Activated naive CD4-positive, alpha-beta T cell treated with anti-CD3 and anti-CD28 coated beads, Interleukin-2, amount 10 ng/mL, durations not matched to agents 7 days and 5 days (primary cell): ENCODE results near the gene CACNB4.

Experiments
- CTCF ChIA-PET: fragments of 350-600 bp; sonication (Branson Sonifier 250); formaldehyde crosslinking; loops from one replicate; lab custom pipeline; 2021; ENCODE audit warnings: antibody characterized with exemption; lab: Charles Lee
- DNase-seq: peaks from one replicate; pipeline ENCODE4 v3.0.0-alpha.2; 2020
- H3K27ac Mint-ChIP-seq: one replicate; pipeline ENCODE4 v1.8.0; 2021; ENCODE audit warnings: mild to moderate bottlenecking, moderate library complexity, mixed read lengths
- H3K27me3 Mint-ChIP-seq: one replicate; pipeline ENCODE4 v1.8.0; 2021; ENCODE audit warnings: mild to moderate bottlenecking, mixed read lengths
- H3K36me3 Mint-ChIP-seq: one replicate; pipeline ENCODE4 v1.8.0; 2021; ENCODE audit warnings: mixed read lengths
- H3K4me1 Mint-ChIP-seq: one replicate; pipeline ENCODE4 v1.8.0; 2021; ENCODE audit warnings: mixed read lengths
- H3K4me3 Mint-ChIP-seq: one replicate; pipeline ENCODE4 v1.8.0; 2021; ENCODE audit warnings: mild to moderate bottlenecking, moderate library complexity, mixed read lengths
- H3K9me3 Mint-ChIP-seq: one replicate; pipeline ENCODE4 v1.8.0; 2021; ENCODE audit warnings: mixed read lengths

The CACNB4 gene

DNA sequence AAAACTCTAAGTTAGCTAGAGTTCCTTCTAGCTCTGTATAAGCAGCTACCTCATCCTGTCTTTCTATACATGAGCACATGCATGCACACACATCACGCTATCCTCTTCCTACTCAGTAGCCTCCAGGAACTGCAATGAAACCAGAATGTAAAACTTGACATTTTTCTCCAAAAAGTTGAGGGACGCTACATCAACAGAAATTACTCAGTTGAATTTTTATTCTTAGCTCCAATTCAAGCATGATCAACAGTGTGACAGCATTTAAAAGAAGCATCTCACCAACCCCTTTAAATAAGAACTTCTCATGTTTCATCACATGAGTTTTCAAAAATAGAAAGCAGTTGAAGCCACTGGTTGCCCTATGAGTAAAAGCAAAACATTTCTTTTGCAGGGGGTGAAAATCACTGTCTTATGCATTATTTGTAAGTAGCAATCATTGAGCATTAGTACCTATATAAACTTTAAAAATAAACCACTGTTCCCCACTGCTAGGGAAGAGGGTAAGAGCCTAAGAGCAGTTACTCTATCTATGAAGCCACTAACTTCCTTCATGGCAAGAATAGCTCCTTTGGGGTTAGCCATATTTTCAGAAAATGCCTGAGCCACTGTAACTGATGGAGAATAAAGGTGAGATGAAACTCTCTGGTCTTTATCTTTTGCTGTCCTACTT lies 192.7 kb downstream of the CACNB4 start:
- no peak for DNase-seq
- Mint-ChIP-seq H3K27ac (no peak overlapping the region), H3K4me3 (no peak overlapping the region), H3K4me1 (no peaks in the 10 kb centered on the region), H3K9me3 (no peaks in the 10 kb centered on the region), H3K27me3 (peaks cover 7% of the 10 kb centered on the region), H3K36me3 (no peaks in the 10 kb centered on the region)
- CTCF ChIA-PET: no interaction called here

DNA sequence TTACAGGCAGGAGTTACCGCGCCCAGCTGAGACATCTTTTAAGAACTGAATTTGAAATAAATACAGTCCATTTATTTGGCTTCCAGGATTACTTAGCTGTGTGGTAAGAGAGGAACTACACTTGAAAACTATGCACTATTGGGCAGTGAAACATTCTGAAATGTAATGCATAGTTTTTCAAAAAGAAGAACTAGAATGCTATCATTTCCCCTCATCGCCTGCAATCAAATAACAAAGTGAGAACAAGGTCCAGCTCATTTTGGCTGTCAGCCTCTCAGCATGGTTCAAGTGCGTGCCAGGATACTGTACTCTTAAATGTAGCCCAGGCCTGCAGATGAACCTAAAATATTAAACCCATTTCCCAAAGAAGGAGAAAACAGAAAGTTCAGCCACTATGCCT lies 194.0 kb downstream of the CACNB4 start:
- CTCF ChIA-PET: no interaction called here
- no peak for DNase-seq
- peaks cover 7% of the 10 kb centered on the region for H3K27me3 Mint-ChIP-seq
- no peaks in the 10 kb centered on the region for H3K4me1 Mint-ChIP-seq
- no peak overlapping the region for H3K4me3 Mint-ChIP-seq
- H3K27ac Mint-ChIP-seq: no peak overlapping the region
- no peaks in the 10 kb centered on the region for H3K9me3 Mint-ChIP-seq
- no peaks in the 10 kb centered on the region for H3K36me3 Mint-ChIP-seq

DNA sequence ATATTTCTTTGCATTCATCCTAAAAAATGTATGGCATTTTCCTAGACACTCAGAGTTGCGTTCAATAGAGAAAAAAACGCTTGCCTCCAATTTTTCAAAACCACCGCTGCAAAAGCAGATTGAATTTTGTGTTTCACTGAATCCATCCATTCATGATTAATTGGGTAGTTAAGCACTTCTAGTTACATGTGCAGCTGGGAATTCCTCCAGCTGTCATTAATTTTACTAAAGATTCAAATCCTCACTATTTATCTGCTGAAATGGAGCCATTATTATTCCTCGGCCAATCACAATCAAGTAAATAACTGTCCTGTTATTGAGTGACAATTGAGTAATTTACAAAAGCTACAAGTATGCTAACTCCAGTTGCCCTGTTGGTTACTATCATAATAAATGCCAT lies 194.8 kb downstream of the CACNB4 start:
- H3K27ac Mint-ChIP-seq: no peak overlapping the region
- no peaks in the 10 kb centered on the region for H3K36me3 Mint-ChIP-seq
- no peak overlapping the region for H3K4me3 Mint-ChIP-seq
- H3K27me3 Mint-ChIP-seq: peaks cover 7% of the 10 kb centered on the region
- CTCF ChIA-PET: no interaction called here
- H3K9me3 Mint-ChIP-seq: no peaks in the 10 kb centered on the region
- no peak for DNase-seq
- H3K4me1 Mint-ChIP-seq: no peaks in the 10 kb centered on the region

DNA sequence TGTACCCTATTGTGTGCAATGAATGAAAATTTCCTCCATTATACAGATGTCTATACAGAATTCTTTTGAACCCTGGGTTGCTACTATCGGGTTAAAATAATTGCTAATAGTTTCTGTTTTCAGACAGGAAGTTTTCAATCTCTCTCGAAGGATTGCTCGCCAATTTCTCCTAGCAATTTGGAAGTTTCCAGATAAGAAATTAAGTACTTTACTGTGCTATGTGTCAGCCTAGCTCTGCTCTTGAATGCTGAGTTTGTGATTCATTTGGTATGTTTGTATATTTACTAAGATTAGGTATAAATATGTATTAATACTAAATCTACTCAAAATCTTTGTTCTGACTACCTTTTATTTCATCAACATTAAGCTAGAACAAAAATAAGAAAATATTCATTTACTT lies 196.0 kb downstream of the CACNB4 start:
- H3K4me3 Mint-ChIP-seq: no peak overlapping the region
- H3K9me3 Mint-ChIP-seq: no peaks in the 10 kb centered on the region
- CTCF ChIA-PET: no interaction called here

DNA sequence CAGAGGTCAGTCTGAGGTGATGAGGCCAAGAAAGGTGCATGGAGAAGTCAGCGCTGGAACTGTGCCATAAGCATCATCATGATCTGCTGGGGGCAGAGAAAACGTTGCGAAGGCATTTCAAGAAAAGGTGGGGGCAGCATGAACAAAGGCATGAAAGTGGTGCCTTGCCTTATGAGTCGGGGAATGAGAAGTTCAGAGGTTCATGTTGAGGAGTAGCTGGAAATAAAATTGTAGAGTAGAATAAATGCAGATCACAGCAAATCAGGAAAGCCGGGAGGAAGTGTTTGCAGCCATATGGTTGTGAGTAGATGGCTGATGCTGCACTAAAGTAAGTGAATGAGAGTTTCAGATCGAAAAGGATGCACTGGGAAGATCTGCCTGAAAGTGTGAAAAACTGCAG lies 198.5 kb downstream of the CACNB4 start:
- Mint-ChIP-seq H3K4me1 (no peaks in the 10 kb centered on the region), H3K36me3 (no peaks in the 10 kb centered on the region), H3K9me3 (no peaks in the 10 kb centered on the region), H3K27me3 (no peaks in the 10 kb centered on the region), H3K4me3 (no peak overlapping the region), H3K27ac (no peak overlapping the region)
- no peak for DNase-seq
- CTCF ChIA-PET: no interaction called here

More for the DNA sequence above, 196.0 kb downstream of the CACNB4 start:
- no peaks in the 10 kb centered on the region for H3K36me3 Mint-ChIP-seq
- no peak for DNase-seq
- H3K27ac Mint-ChIP-seq: no peak overlapping the region
- no peaks in the 10 kb centered on the region for H3K4me1 Mint-ChIP-seq
- peaks cover 2% of the 10 kb centered on the region for H3K27me3 Mint-ChIP-seq

DNA sequence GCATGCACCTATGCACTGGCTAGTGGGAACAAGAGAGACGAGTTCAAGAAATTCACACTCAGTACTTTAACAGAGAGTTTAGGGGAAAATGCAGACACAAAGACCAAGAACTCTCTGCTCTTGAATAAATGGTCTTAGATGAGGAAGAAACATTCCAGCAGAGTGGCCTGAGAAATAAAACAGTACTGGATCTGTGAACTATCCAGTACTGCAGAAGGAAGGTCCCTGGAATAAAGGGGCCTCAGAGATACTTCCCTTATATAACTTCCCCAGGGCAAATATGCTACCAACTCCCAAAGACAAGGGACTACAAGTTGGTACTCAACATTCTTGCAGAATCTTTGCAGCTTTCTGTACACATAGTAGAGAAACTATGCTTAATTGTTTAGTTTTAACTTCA lies 199.7 kb downstream of the CACNB4 start:
- Mint-ChIP-seq H3K27me3 (no peaks in the 10 kb centered on the region), H3K27ac (no peak overlapping the region), H3K36me3 (no peaks in the 10 kb centered on the region), H3K4me3 (no peak overlapping the region), H3K4me1 (no peaks in the 10 kb centered on the region), H3K9me3 (peaks cover 1% of the 10 kb centered on the region)
- DNase-seq: no peak
- CTCF ChIA-PET: no interaction called here

DNA sequence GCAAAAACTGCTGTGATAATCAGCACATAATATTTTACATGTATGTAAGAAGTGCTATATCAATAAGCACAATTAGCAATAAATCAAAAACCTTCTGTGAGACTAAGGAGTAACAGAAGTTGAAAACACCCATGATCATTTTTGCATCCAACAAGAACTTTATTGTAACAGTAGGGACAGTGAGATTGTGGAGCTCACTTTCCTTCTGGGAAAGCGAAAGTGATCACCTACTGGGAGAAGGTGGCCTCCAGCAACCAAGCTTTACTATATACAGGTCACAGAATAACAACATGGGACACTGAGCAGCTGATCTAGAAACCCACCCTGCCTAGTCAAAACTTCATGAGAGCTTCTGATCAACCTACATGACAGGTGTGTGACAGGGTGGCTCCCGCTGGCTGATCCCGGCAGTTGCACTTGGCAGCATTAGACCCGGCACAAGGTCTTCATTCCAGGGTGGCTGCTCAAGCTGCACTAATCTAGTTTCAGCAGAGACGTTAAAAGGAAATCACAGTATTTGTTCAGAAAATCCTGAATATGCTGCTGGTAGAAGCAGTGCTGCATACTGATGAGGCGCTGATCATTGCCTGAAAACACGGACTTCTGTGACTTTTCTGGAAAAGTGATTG lies 207.2 kb downstream of the CACNB4 start:
- no peaks in the 10 kb centered on the region for H3K36me3 Mint-ChIP-seq
- H3K27ac Mint-ChIP-seq: no peak overlapping the region
- CTCF ChIA-PET: no interaction called here
- H3K27me3 Mint-ChIP-seq: peaks cover 4% of the 10 kb centered on the region
- H3K4me3 Mint-ChIP-seq: no peak overlapping the region
- DNase-seq: no peak
- no peaks in the 10 kb centered on the region for H3K4me1 Mint-ChIP-seq
- H3K9me3 Mint-ChIP-seq: peaks cover 1% of the 10 kb centered on the region

DNA sequence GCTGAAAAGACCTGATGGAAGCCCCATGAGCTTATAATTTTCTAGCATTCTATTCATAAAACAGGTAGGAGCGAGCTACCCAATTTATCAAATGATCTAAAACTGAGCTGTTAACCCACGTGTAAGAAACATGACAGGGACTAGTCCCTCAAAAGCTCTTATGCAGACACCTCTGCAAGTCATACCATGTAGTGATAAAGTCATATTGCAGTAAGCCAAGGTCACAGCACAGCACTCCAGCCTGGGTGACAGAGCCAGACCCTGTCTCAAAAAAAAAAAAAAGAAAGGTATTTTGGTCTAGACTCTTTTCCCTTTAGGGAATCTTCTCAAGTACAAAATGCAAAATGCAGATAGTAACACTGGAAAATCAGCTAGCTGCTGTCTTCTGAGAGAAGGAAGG lies 211.7 kb downstream of the CACNB4 start:
- CTCF ChIA-PET: no interaction called here

DNA sequence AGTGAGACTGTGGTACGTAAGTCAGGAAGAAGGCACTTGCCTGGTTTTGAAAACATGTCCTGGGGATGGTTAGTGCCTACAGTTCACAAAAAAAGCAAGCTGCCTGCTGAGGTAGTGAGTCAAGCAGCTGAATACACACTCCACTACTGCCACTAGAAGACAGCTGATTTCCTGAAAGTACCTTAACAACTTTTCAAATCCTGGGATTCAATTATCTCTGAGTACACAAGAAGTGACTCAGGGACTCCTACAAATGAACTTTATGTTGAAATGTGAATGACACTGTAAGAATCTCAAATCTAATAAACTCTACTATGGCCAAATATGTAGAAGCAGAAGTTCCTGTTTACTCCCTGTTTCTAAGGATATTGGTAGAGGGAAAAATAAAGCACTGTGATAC lies 212.6 kb downstream of the CACNB4 start:
- no peak overlapping the region for H3K27ac Mint-ChIP-seq
- no peak overlapping the region for H3K4me3 Mint-ChIP-seq
- H3K4me1 Mint-ChIP-seq: no peaks in the 10 kb centered on the region
- H3K27me3 Mint-ChIP-seq: peaks cover 4% of the 10 kb centered on the region
- no peaks in the 10 kb centered on the region for H3K36me3 Mint-ChIP-seq
- DNase-seq: no peak
- no peaks in the 10 kb centered on the region for H3K9me3 Mint-ChIP-seq
- CTCF ChIA-PET: no interaction called here

More for the DNA sequence above, 211.7 kb downstream of the CACNB4 start:
- no peak for DNase-seq
- H3K27ac Mint-ChIP-seq: no peak overlapping the region
- no peaks in the 10 kb centered on the region for H3K36me3 Mint-ChIP-seq
- H3K9me3 Mint-ChIP-seq: no peaks in the 10 kb centered on the region
- no peak overlapping the region for H3K4me3 Mint-ChIP-seq
- H3K4me1 Mint-ChIP-seq: no peaks in the 10 kb centered on the region
- H3K27me3 Mint-ChIP-seq: peaks cover 4% of the 10 kb centered on the region

DNA sequence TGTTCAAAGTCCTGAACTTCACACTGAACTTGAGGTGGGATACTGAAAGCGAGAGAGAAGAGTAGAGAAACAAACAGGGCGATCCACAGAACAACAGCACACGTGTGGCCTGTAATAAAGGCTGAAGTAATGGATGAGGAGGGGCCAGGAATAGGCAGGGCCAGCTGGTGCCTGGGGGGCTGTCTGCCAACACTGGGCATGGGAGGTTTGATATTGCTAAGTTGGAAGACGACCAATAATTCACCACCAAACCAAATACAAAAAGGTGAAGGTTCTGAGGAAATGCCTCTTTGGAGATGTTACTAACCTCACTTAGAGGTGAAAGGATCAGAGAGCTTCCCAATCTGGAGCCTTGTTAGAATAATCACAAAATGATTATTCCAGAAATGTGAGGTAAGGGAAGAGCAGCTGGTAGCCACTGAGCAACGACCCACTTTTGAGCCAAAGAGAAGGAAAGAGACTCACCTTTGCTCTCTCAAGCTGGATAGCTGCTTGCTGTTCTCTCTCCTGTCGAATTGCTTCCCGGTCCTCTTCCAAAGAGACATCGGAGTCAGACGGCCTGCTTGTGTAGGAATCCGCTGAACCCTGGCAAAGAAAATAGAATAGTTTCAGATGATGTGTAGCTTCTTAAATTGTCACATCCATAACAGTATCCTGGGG lies 215.9 kb downstream of the CACNB4 start:
- H3K9me3 Mint-ChIP-seq: no peaks in the 10 kb centered on the region
- H3K4me3 Mint-ChIP-seq: no peak overlapping the region
- no peaks in the 10 kb centered on the region for H3K27me3 Mint-ChIP-seq
- no peak for DNase-seq
- CTCF ChIA-PET: no interaction called here
- H3K4me1 Mint-ChIP-seq: no peaks in the 10 kb centered on the region
- H3K27ac Mint-ChIP-seq: no peak overlapping the region
- H3K36me3 Mint-ChIP-seq: no peaks in the 10 kb centered on the region

DNA sequence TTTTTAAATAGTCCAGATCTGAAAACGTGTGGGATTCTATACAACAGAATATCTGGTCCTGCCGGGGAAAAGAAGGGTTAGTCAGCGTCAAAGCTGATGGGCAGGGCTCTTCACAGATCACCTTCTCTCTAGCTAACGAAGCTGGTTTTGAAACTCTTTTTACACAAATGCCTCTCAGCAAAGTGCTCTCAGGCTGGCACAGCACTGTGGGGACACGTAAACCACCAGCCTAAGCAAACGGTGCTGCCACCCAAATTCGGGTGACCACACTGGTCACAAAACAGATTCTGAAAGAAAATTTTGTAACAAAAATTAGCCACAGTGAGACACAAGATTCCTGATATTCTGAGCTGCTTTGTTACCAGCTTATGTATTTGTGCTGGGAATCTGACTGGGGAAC lies 217.5 kb downstream of the CACNB4 start:
- H3K27me3 Mint-ChIP-seq: no peaks in the 10 kb centered on the region
- CTCF ChIA-PET: interaction anchor here (0.7 kb wide), 1 partner anchor 9 kb away, joined by 3 read pairs; no protein-coding TSS in a partner anchor
- H3K9me3 Mint-ChIP-seq: no peaks in the 10 kb centered on the region

DNA sequence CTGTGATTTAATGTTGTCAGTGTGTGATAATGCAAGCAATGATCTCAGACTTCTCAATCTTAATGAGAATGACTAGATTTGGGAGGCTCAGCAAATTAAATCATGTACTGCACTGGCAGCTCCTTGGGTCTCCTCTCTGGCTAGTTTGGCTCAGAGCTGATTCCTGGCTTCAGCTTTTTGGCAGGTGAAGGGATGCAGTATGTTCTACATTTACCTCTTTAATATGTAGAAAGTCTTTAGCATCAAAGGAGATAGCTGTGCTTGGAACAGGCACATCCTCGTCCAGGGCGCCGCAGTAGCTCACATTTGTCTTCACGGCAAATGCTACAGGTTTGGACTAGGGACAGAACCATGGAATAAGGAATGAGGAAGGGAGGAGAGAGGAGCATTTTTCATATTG lies 218.3 kb downstream of the CACNB4 start:
- Mint-ChIP-seq H3K36me3 (no peaks in the 10 kb centered on the region), H3K9me3 (no peaks in the 10 kb centered on the region), H3K4me1 (no peaks in the 10 kb centered on the region), H3K27ac (no peak overlapping the region), H3K4me3 (no peak overlapping the region), H3K27me3 (no peaks in the 10 kb centered on the region)
- DNase-seq: no peak
- CTCF ChIA-PET: interaction anchor here (0.7 kb wide), 1 partner anchor 9 kb away, joined by 3 read pairs; no protein-coding TSS in a partner anchor

More for the DNA sequence above, 217.5 kb downstream of the CACNB4 start:
- no peaks in the 10 kb centered on the region for H3K36me3 Mint-ChIP-seq
- DNase-seq: no peak
- H3K4me1 Mint-ChIP-seq: no peaks in the 10 kb centered on the region
- H3K27ac Mint-ChIP-seq: no peak overlapping the region
- H3K4me3 Mint-ChIP-seq: no peak overlapping the region

DNA sequence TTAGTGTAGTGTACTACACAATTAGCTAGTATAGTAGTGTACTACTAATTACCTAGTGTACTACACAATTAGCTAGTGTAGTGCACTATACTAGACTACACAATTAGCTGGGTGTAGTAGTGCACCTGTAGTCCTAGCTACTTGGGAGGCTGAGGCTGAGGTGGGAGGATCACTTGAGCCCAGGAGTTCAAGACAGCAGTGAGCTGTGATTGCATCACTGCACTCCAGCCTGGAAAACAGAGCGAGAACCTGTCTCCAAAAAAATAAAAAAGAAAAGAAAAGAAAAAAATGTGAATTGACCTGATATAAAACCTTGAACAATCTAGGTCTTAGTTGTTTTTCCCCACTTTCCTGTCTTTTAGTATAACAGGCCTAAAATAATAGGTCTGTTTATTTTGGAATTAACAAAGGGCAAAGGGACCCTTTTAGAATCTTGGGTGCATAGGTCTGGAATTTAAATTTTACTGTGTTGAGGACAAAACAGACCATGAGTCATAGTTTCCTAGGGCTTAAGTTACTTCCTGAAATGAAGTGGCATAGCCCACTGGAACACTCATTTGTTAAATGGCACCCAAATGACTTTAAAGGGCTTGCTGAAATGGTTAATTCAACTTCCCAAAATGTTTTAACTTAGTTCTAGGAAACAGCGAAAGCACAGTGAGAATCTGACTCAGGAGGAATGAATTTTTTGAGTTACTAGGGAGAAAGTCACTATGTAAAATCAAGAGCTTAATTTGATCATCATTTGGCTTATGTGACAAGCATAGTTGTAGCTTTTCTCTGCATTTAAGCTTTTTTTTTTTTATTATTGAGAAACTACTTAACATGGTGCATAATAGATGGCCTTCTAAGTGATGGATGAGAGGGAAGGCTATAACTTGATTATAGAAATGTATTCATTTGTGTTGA lies 219.9 kb downstream of the CACNB4 start:
- H3K4me1 Mint-ChIP-seq: no peaks in the 10 kb centered on the region
- no peaks in the 10 kb centered on the region for H3K27me3 Mint-ChIP-seq
- H3K27ac Mint-ChIP-seq: no peak overlapping the region
- H3K36me3 Mint-ChIP-seq: no peaks in the 10 kb centered on the region
- H3K4me3 Mint-ChIP-seq: no peak overlapping the region
- no peak for DNase-seq
- H3K9me3 Mint-ChIP-seq: no peaks in the 10 kb centered on the region
- CTCF ChIA-PET: no interaction called here

DNA sequence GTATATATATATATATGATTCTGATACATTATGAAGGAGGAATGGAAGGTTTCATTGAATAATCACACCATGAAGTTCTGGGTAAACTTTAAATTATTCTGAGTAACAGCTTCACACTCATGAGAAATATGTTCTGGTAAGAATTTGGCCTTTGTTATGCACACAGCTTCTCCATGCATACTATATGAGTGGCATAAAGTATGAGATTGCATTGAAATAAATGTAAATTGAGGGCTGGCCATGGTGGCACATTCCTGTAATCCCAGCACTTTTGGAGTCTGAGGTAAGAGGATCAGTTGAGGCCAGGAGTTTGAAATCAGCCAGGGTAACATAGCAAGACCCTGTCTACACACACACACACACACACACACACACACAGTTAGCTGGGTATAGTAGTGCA lies 220.6 kb downstream of the CACNB4 start:
- H3K4me1 Mint-ChIP-seq: no peaks in the 10 kb centered on the region
- H3K27ac Mint-ChIP-seq: no peak overlapping the region
- no peak for DNase-seq
- no peak overlapping the region for H3K4me3 Mint-ChIP-seq
- no peaks in the 10 kb centered on the region for H3K9me3 Mint-ChIP-seq
- CTCF ChIA-PET: interaction anchor here (0.7 kb wide), 1 partner anchor 48 kb away, joined by 3 read pairs; no protein-coding TSS in a partner anchor
- no peaks in the 10 kb centered on the region for H3K27me3 Mint-ChIP-seq
- no peaks in the 10 kb centered on the region for H3K36me3 Mint-ChIP-seq
